ENCODE results near the gene KLHL30. TPM values are rescaled to one million over a fixed set of nuclear protein-coding genes. Genes with fewer than 3 reads are reported as not detected.

KLHL30 gene
- total RNA-seq, 1 experiment from 2014 or later, result 0.61 TPM

DNA sequence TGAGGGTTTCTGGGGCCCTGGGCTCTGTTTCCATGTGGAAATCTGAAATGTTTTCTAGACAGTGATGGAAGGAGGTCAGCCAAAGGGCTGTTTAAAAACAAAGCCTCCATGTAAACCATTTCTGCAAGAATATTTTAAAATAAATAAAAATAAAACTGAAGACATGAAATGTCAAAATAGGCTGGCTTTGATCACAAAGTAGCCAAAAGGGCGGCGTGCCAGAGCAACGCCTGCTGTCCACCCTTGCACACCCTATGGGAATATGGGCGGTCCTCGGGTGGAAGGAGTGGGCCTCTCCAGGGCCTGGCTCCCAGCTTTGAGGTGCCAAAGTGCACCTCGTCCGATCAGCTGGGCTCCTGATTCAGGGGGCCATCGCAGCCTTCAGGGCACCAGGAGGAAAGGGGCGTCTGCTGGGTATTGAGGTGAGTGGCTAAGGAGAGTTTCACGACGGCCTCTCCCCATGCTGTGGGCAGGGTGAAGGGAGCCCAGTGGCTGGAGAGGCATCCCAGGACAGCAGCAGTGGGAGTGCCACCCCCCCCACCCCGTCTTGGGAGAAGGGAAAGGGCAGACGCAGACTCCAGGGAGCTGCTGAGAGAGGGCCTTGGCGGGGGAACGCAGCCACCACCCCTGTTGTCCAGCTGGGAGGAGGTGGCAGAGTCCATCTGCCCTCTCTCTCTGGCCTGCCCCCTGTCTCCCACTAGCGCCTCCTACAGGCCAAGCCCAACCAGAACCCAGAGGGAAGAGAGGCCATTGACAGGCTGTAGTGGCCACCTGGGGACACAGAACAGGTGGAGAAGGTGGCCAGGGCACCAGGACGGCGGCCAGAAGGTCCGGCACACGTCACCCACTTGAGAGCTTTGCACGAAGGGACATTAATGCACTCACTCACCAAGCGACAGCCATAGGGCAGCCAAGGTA is 14.6 kb downstream of the KLHL30 start:
- no peak for ATAC-seq
- H3K9me2 ChIP-seq (ENCODE audit: insufficient read depth), result no peaks in the 10 kb centered on the region
- H3K27me3 ChIP-seq (ENCODE audit: insufficient read depth, low read length), result no peaks in the 10 kb centered on the region
- RAD21 ChIA-PET (ENCODE audit: low non-redundant PET in 1 of 2, low total read pairs in 2 of 2, uncharacterized antibody in 2 of 2, unreplicated experiment in 2 of 2), result no interaction called here
- H4K20me1 ChIP-seq (ENCODE audit: insufficient read depth), result no peaks in the 10 kb centered on the region
- BruUV-seq (replicated peaks), result no TSS peak
- intact Hi-C loops (cut with micrococcal nuclease), result no loop called here
- no peaks in the 10 kb centered on the region for H3K4me1 ChIP-seq (ENCODE audit: control insufficient read depth in 1 of 2, insufficient read depth in 2 of 2, low read length in 2 of 2)
- no peak overlapping the region for H3K9ac ChIP-seq (ENCODE audit: low read length)
- H3K4me3 ChIP-seq (replicated peaks in 1 of 2; ENCODE audit: low read depth in 1 of 2, low read length in 2 of 2), result no peak overlapping the region
- no peaks in the 10 kb centered on the region for H3K36me3 ChIP-seq (ENCODE audit: control insufficient read depth in 1 of 2, insufficient read depth in 2 of 2, low read length in 2 of 2)
- no peak overlapping the region for H2AFZ ChIP-seq (ENCODE audit: low read depth, low read length, poor library complexity, severe bottlenecking)
- H3K79me2 ChIP-seq (ENCODE audit: insufficient read depth, low read length), result no peaks in the 10 kb centered on the region
- no peak for DNase-seq (ENCODE audit: low read depth, low spot score)
- H3K27ac ChIP-seq (ENCODE audit: low read depth, low read length), result no peak overlapping the region
- TF ChIP-seq, protein P1, sequence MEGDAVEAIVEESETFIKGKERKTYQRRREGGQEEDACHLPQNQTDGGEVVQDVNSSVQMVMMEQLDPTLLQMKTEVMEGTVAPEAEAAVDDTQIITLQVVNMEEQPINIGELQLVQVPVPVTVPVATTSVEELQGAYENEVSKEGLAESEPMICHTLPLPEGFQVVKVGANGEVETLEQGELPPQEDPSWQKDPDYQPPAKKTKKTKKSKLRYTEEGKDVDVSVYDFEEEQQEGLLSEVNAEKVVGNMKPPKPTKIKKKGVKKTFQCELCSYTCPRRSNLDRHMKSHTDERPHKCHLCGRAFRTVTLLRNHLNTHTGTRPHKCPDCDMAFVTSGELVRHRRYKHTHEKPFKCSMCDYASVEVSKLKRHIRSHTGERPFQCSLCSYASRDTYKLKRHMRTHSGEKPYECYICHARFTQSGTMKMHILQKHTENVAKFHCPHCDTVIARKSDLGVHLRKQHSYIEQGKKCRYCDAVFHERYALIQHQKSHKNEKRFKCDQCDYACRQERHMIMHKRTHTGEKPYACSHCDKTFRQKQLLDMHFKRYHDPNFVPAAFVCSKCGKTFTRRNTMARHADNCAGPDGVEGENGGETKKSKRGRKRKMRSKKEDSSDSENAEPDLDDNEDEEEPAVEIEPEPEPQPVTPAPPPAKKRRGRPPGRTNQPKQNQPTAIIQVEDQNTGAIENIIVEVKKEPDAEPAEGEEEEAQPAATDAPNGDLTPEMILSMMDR (IDR thresholded peaks at IDR 0.05 in 2 of 3, conservative IDR thresholded peaks at IDR 0.05 in 1 of 3; ENCODE audit: borderline replicate concordance in 1 of 3, insufficient read depth in 1 of 3, low read depth in 2 of 3, low read length in 2 of 3), result peak in 1 of 3 experiments; percentile 53; a peak in 2 of 6 replicates
- TF ChIP-seq, protein P2, sequence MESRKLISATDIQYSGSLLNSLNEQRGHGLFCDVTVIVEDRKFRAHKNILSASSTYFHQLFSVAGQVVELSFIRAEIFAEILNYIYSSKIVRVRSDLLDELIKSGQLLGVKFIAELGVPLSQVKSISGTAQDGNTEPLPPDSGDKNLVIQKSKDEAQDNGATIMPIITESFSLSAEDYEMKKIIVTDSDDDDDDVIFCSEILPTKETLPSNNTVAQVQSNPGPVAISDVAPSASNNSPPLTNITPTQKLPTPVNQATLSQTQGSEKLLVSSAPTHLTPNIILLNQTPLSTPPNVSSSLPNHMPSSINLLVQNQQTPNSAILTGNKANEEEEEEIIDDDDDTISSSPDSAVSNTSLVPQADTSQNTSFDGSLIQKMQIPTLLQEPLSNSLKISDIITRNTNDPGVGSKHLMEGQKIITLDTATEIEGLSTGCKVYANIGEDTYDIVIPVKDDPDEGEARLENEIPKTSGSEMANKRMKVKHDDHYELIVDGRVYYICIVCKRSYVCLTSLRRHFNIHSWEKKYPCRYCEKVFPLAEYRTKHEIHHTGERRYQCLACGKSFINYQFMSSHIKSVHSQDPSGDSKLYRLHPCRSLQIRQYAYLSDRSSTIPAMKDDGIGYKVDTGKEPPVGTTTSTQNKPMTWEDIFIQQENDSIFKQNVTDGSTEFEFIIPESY (IDR thresholded peaks at IDR 0.05; ENCODE audit: extremely low read depth, insufficient replicate concordance, low read length), result no peak
- H3K4me2 ChIP-seq (ENCODE audit: low read length), result no peak overlapping the region
- CTCF ChIA-PET, result interaction anchor here (1.0 to 2.2 kb wide), 2 partner anchors 11 to 14 kb away, joined by 4 to 6 read pairs; no protein-coding TSS in a partner anchor
- no peaks in the 10 kb centered on the region for H3K9me3 ChIP-seq (ENCODE audit: control insufficient read depth in 1 of 2, insufficient read depth in 1 of 2, low read depth in 1 of 2, low read length in 2 of 2)
- POLR2A ChIA-PET, result no interaction called here
